AG09309 (cell line): ENCODE results near the gene FCHSD2.

ENCODE experiments used
- DNase-seq: peaks from one replicate; pipeline ENCODE4 v3.0.0-alpha.2; 2010; ENCODE audit warnings: low read depth
- H3K4me3 ChIP-seq: 2 replicates; pipeline ENCODE4 v1.5.1; 2011; ENCODE audit warnings: mild to moderate bottlenecking, low read depth, low read length, moderate library complexity; ENCODE audit not compliant: control insufficient read depth
- CTCF ChIP-seq: IDR thresholded peaks from 2 replicates; pipeline ENCODE4 v1.5.1; 2011; ENCODE audit warnings: mild to moderate bottlenecking, low read depth, low read length, inconsistent platforms; ENCODE audit not compliant: insufficient read depth, control insufficient read depth; ENCODE audit errors: missing control alignments

The FCHSD2 gene

DNA sequence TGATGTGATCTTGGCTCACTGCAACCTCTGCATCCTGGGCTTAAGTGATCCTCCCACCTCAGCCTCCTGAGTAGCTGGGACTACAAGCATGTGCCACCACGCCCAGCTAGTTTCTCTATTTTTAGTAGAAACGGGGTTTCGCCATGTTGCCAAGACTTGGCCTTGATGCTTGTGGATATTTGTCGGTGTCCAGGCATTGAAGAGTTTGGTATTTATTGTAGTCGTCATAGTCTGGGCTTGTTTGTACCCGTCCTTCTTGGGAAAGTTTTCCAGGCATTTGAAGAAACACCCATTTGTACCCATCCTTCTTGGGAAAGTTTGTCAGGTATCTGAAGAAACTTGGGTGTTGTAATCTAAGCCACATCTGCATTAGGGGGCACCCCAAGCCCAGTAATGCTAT lies 28.7 kb downstream of the FCHSD2 start:
- no peak overlapping the region for H3K4me3 ChIP-seq
- DNase-seq: no peak
- TF ChIP-seq CTCF: no peak

DNA sequence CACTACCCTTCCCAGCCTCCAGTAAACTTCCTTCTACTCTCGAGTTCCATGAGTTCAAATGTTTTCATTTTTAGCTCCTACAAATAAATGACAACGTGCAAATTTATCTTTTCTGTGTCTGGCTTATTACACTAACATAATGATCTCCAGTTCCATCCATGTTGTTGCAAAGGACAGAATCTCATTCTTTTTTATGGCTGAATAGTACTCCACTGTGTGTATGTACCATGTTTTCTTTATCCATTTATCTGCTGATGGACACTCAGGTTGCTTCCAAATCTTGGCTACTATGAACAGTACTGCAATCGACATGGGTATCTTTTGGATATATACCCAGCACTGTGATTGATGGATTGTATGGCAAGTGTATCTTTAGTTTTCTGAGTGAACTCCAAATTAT lies 34.5 kb downstream of the FCHSD2 start:
- TF ChIP-seq CTCF: no peak
- DNase-seq: no peak
- H3K4me3 ChIP-seq: no peak overlapping the region

- DNase-seq: no peak
- H3K4me3 ChIP-seq: no peak overlapping the region
- TF ChIP-seq CTCF: no peak
Measured at GRCh38 chr11:73106347-73106746, 35.8 kb downstream of the FCHSD2 start.

DNA sequence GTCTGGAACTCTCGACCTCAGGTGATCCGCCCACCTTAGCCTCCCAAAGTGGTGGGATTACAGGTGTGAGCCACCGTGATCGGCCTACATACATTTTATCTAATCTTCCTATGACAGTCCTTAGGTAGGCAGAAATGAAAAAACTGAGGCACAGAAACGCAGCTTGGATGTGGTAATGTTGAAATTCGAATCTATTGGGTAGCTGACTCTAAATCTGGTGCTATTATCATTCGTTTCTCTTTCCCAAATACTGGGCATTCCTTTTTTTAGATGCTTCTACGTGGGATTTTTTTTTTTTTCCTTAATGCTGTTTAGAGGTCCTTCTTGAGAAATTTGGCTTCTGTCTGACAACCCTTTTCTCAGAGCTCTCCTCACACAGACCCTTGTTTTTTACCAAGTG lies 41.5 kb downstream of the FCHSD2 start:
- no peak for TF ChIP-seq CTCF
- no peak for DNase-seq
- no peak overlapping the region for H3K4me3 ChIP-seq

DNA sequence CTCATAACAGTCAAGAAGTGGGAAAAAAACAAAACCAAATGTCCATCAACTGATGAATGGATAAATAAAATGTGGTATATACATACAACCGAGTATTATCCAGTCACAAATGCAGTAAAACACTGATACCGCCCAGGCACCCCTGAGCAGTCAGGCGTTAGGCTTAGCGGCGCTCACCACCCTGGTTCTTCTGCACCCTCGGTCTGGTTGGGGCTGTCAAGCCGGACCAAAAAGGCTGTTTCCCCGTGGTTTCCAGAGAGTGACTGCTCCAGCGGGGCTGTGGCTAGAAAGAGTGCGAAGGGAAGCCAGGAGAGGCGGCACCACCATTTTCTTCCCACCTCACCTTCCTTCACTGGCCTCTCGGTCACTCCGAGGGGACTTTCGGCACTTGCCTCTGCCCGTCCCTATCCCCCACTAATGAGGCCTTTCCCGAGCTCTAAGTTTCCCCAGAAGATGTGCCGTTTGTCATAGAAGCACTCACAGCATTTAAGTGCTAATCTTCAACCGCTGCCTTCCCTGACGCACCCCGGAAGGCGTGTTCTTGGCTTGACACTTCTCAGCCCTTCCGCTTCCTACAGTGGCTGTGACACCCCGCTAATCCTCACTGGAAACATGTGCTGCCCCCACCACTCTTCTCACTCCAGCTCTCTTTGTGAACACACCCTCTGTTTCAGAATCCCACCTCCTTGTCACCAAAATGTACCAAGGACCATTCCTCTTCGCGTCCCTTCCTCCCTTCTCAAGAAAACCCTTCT lies 42.4 kb downstream of the FCHSD2 start:
- no peak overlapping the region for H3K4me3 ChIP-seq
- no peak for DNase-seq
- TF ChIP-seq CTCF: no peak

- DNase-seq: no peak
- TF ChIP-seq CTCF: no peak
Measured at GRCh38 chr11:73095613-73096012, 46.5 kb downstream of the FCHSD2 start.

More at GRCh38 chr11:73095613-73096012, 46.5 kb downstream of the FCHSD2 start:
- no peak overlapping the region for H3K4me3 ChIP-seq
